ENCODE measurements around the gene URB1.
"Not testable (repeated sequence)": the region's sequence is repeated elsewhere in the genome, so short reads cannot be mapped to it uniquely, and the experiment has no call there.

The URB1 gene

DNA sequence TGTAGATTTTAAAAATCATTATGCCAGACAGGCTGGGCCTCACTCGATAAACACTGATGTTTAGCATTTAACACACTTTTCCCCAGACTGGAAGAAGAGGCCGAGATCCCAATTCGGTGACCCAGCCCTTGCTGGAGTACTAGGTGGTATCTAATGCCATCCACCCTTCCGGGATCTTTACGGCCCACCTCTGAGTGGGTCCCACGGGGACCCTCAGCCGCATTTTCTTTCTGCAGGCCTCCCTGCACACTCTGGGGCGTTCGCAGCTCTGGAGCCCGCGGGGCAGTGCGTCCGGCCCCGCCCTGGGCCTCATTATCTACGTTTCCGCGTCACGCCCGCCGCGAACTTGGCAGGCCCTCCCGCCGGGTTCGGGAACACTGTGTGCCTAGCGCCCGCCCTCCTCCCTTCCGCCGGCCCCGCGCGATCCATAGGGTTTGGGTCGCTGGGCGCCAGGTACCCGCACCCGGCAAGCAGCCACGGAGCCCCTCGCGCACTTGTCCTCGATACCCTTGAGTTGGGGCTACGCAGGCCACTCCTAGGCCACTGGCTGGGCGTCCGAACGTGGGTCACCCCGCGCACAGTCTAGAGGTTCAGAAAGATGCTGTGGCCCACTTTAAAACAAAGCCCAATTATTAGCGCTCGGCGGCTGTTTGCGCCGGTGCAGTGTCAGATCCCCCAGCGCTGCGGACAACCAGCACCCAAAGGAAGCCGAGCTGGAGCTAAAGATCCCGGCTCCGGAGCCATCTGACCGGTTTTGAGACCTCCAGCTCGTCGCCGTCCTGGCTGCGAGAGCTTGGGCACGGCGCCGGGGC lies 18.7 kb upstream of the URB1 start:
- peak in 1 of 2 donors; percentile 45 for DNase-seq (ENCODE audit: extremely low read depth in 1 of 2, low read depth in 1 of 2)

DNA sequence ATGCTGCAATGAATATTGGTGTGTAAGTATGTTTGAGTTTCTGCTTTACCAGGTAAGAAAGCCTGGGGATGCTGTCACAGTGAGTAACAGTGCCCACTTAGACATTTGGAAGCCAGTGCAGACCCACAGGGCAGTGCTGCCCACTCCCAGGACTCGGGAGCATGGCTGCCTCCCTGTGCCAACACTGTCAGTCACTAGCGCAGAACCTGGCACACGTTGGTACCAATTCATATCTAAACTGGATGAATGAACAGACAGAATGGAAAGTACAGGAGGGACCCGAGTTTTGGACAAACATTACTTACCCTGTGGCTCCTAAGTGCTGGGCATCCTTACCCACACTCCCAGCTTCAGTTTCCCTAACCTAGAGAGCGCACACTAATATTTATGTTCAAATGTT lies 18.1 kb upstream of the URB1 start:
- no peak for DNase-seq (ENCODE audit: extremely low read depth in 1 of 2, low read depth in 1 of 2)

DNA sequence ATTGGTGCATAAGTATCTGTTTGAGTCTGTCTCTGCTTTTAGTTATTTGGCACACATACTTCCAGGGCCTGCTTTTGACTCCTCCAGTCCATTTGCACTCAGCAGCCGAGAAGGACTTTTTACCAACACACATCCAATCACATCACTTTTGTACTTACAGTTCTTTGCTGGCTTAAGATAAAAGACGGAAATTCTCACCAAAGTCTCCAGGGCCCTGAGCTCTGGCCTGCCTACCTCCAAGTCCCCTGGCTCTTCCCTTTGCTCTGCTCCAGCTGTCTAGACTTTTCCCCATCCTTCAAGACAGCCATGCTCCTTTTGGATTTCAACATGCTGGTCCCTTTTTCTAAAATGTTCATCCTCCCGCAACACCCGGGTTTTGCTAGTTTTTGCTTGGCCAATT lies 17.5 kb upstream of the URB1 start:
- no peak for DNase-seq (ENCODE audit: extremely low read depth in 1 of 2, low read depth in 1 of 2)

DNA sequence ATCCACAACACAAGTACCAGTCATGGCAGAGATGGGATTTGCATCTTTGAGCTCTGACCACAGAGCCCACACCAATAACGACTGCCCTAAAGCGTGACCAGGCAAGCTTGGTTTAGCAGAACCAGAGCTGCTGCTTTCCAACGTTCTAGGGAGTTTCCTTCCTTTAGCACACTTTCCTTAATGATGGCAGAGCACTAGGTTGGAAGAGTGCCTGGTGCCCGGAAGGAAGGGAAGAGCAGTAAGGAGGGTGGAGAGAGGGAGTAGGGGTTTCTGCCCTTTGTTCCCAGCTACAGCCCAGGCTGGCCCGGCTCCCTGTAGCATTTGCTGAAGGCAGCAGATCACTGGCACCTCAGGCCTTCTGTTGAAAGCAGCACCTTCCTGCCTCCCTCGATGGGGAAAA lies 13.6 kb upstream of the URB1 start:
- no peak for DNase-seq (ENCODE audit: extremely low read depth in 1 of 2, low read depth in 1 of 2)

DNA sequence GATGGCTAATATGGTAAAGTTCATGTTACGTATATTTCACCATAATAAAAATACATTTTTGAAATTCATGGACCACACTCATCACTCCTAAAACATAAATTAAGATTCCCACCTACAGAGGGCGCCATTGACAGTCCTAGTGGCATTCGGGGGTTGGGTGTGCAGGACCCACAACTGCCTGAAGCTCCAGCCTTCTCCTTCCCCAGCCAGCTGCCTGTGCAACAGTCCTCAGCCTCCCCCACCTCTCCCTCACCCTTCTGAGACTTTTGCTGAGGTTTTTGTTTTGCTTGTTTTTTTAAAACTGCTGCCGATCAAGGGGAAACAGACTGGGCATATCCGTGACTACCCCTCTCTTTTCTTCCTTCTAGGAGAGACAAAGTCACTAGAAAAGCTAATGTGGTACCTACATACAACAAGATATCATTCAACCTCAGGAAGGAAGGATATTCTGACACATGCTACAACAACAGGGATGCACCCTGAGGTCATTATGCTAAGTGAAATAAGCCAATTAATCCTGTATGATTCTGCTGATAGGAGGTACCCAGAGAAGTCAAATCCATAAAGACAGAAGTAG lies 10.5 kb upstream of the URB1 start:
- no peak for DNase-seq (ENCODE audit: extremely low read depth in 1 of 2, low read depth in 1 of 2)

DNA sequence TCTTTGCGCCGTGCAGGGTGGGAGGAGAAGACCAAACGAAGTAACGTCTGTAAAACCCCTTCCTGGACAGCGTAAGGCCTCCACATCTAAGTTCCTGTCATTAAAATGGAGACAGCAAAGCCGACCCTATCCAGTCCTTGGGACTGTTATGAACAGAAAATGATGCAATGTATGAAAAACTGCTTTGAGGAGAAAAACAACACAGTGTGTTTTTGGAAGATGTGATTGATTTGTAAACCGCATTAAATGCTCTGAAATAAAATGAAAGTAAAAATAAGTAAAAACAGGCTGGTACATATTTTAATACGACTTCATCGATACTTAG lies 827 bp upstream of the URB1 start:
- DNase-seq (ENCODE audit: extremely low read depth in 1 of 2, low read depth in 1 of 2), result no peak

DNA sequence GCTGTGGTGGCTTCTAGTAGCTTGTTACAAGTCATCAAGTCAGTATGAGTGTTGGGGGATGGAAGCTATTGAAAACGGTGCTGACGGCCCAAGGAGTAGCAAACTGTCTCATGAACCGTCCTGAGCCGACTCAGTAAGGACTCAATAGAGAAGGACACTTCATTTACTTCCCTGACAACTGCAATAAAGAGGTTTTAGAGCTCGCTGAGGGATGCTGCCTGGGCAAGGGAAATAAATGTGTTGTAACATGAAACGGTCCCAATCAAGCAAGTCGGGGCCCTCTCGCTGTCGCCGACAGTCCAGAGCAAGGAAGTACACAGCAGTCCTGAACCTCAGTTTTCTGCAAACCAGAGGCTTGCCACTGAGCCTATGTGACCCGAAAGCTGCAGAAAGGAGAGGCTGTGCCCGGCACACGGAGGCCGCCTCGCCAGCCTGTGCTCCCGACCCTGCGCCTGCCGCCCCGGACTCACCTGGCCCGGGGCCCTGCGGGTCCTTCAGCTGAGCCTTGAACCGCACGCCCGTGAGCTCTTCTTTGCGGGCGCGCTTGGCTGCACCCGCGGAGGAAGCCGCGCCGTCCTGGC lies 423 bp downstream of the URB1 start:
- DNase-seq (ENCODE audit: extremely low read depth in 1 of 2, low read depth in 1 of 2), result no peak

DNA sequence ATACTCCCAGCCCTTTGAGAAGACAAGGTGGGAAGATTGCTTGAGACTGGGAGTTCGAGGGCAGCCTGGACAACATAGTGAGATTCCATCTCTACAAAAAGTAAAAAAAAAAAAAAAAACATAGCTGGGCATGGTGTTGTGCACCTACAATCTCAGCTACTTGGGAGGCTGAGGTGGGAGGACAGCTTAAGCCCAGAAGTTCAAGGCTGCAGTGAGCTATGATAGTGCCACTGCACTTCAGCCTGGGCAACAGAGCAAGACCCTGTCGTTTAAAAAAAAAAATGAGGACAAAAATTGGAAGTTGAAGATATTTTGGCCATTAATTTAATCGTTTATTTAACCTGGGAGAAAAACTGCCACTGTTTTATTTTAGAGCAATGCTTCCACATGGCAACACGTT lies 1.1 kb downstream of the URB1 start:
- no peak for DNase-seq (ENCODE audit: extremely low read depth in 1 of 2, low read depth in 1 of 2)

DNA sequence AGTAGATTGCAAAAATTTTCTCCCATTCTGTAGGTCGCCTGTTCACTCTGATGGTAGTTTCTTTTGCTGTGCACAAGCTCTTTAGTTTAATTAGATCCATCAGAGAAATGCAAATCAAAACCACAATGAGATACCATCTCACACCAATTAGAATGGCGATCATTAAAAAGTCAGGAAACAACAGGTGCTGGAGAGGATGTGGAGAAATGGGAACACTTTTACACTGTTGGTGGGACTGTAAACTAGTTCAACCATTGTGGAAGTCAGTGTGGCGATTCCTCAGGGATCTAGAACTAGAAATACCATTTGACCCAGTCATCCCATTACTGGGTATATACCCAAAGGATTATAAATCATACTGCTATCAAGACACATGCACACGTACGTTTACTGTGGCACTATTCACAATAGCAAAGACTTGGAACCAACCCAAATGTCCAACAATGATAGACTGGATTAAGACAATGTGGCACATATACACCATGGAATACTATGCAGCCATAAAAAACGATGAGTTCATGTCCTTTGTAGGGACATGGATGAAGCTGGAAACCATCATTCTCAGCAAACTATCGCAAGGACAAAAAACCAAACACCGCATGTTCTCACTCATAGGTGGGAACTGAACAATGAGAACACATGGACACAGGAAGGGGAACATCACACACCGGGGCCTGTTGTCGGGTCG lies 2.1 kb downstream of the URB1 start:
- DNase-seq (ENCODE audit: extremely low read depth in 1 of 2, low read depth in 1 of 2), result not testable (repeated sequence)

DNA sequence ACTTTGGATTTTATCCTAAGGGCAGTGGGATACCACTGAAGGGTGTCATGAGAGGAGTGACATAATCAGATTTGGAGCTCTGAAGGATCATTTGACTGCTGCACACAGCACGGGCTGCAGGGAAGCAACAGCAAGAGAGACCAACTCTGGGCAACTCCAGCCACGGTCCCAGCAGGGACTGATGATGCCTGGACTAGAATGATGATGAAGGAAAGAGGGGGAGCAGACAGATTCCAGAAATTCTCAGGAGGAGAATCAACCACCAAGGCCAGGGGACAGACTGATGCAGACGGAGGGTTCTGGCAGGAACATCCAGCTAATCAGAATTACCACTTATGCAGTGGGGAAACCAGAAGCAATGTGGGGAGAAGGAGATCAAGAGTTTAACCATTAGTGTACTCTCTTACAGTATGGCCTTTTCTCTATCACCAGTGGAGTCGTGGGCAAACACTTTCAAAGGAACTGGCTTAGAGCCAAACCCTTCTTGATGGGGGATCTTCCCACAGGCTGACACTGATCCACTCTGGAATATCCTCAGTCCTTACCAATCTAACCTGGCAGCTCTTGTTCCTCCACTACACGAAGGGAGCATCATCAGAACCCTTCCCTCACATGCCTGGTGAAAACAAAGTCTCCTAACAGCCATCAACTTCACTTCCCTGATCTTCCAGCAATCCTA lies 3.3 kb downstream of the URB1 start:
- DNase-seq (ENCODE audit: extremely low read depth in 1 of 2, low read depth in 1 of 2), result no peak

DNA sequence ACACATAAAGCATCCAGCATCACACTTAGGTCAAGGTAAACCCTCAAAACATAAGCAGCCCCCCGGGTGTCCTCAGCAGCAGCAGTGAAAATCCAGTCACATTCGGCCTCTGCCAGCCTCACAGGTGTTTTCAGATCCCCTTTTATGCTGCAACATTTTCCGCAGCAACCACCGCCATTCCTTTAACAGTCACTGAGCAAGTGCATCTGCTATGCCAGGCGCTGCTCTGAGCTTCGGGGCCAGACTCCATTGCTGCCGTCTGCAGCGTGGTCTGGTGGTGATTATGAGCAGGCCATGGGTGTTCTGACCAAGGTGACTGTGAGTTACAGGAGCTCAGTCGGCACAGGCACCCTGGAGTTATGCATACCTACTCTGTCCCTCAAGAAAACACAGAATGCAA lies 4.5 kb downstream of the URB1 start:
- DNase-seq (ENCODE audit: extremely low read depth in 1 of 2, low read depth in 1 of 2), result no peak

DNA sequence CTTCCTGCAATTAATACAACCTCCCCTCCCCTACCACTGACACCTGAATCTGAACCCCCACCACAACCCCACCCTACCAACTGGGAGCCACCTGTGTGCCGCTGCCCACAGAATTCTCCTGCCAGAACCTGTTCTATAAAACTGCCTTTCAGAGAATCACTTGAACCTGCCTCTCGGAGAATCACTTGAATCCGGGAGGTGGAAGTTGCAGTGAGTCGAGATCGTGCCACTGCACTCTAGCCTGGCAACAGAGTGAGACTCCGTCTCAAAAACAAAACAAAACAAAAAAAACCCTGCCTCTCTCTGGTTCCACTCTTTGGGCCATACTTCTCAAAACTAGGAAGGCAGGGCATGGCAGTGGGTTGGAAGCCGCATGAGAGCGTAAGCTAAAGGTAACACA lies 5.7 kb downstream of the URB1 start:
- DNase-seq (ENCODE audit: extremely low read depth in 1 of 2, low read depth in 1 of 2), result no peak

DNA sequence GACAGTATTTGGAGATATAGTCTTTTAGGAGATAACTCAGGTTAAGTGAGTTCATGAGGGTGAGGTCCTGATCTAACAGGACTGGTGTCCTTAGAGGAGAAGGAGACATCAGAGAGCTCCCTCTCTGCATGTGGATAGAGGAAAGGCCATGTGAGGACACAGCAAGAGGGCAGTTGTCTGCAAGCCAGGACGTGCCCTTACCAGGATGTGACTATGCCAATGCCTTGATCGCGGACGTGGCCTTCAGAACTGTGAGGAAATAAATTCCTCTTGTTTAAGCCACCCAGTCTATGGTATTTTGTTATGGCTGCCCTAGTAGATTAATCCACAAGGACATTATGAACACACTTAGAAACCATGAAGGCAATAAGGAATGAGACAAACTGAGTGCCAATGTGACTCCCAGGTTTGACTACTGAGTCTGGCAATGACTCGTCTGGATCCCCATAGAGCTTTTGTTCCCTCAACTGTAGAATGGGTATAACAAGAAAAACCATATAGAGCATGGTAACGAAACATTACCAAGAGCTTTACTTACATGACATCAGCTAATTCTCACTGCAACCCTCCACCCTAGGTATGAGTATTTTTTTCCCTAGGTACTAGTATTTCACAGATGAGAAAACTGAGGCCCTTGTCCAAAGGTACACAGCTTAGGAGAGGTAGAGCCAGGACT lies 6.5 kb downstream of the URB1 start:
- no peak for DNase-seq (ENCODE audit: extremely low read depth in 1 of 2, low read depth in 1 of 2)

DNA sequence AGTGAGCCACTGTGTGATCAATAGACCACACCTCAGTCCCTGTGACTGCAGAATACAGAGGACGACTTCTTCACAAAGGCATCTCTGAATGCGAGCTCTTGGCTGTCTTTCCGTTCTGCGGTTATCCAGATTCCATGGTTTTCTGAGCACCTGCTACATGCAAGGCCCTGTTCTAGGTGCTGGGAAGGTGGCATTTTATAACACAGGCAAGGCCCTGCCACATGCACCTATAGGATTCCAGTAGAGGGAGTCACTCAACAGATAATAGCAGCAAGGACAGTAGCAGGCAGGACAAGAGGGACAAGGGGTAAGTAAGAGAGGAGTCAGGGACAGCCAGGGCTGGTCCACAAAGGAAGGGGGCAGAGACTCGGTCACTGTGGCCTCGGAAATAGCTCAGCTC lies 9.0 kb downstream of the URB1 start:
- DNase-seq (ENCODE audit: extremely low read depth in 1 of 2, low read depth in 1 of 2), result no peak

DNA sequence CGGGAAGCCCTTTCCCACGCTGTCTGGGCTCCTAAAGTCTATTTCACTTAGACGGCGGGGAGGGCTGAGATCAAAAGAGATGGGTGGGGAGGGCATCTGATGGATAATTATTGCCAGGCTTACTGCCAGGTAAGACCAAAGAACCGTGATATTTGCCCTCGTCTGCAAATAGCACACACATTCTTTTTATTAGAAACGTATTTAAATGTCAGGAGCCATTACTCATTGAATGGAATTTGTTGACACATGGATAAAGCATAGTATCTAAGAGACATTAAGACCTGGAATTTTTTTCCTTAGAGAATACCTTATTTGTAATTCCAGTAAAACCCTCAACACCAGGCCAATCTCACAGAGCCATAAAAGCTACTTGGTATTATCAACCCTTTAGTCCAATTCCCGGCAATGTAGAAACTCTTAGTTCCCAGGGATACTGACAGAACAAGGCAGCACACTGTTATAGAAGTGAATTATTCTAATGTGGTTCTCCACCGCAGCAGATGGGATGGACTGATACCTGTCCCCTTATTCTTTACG lies 10.6 kb downstream of the URB1 start:
- no peak for DNase-seq (ENCODE audit: extremely low read depth in 1 of 2, low read depth in 1 of 2)

DNA sequence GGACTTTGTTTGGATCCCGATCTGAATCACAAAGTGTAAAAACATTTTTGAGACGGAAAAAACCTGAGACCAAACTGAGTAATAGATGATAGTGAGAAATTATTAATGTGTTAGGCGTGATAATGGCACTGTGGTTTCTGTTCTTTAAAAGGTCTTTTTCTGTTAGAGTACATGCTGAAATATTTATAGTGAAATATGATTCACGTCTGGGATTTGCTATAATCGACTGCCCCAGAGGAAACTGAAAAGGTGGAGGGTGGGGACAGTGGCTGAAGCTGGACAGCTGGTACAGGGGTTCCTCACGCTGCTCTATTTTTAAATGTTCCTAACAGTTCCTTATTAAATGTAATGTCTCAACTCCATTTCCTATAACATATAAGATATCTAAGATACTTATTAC lies 11.2 kb downstream of the URB1 start:
- DNase-seq (ENCODE audit: extremely low read depth in 1 of 2, low read depth in 1 of 2), result no peak

DNA sequence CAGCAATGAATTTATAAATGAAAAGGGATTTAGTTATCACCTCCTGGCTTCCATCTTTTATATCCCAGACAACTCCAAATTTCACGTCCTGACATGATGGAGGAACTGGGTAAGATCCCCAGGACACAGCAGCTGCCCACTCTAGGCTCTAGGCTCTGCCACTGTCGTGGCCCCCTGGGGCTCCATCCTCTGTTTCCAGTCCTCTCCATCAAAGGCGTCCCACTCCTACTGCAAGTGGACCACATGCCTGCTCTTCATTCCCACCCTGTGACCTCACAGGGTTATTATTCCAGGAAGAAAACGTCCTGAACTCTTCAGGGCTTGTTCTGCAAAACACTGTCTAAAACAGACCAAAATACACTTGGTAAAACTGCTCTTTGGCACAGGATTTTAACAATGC lies 11.9 kb downstream of the URB1 start:
- DNase-seq (ENCODE audit: extremely low read depth in 1 of 2, low read depth in 1 of 2), result no peak

DNA sequence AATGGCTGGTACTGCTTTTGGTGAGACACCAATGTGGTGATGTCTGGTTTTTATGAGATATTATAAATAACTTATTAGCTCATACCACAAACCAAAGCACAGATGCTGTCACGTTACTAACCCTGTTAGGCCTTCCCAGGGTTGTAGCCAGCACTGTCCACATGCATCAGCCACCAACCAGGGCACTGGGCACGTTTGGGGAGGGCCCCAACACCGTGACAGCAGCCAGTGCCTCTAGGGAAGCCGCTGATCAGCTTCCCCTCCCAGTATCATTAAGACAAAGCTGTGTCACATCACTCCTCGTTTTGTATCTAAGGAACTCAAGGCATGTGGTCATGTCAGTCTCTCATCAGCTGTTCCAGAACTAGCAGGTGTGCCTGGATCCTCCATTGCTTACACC lies 13.9 kb downstream of the URB1 start:
- DNase-seq (ENCODE audit: extremely low read depth in 1 of 2, low read depth in 1 of 2), result no peak

DNA sequence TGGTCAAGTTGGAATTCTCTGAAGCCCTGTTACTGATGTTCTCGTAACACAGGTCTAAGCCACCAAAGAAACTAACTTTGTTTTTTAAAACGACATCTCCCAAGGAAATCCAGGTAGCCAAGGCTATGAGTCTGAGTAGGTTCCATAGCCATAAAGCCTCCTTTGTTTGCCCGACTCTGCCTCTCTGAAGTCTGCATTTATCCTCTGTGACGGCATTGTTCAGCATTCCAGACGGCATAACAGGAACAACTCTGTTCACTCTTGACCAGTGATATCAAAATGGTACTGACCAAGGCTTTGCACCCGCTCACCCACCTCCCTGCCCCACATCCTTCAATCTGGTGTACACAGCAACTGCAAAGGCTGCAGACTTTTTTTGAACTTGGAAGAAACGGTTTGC lies 14.8 kb downstream of the URB1 start:
- no peak for DNase-seq (ENCODE audit: extremely low read depth in 1 of 2, low read depth in 1 of 2)

DNA sequence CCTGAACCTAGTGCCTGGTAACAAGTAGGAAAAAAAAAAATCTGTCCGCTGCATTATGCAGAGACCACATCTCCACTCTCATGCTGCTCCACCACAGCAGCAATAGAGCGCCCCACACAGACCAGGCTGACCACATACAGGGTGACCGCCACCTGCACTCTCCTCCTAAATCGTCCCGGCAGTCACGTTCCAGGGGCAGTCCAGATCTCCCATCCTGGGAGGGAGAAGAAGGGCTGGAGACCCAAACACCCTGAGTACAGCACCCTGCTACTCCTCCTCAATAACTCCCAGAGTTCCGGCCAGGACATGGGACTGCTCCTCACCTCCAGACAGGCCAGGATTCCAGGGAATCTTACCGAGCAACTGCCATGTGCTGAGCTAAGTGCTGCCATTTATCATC lies 15.3 kb downstream of the URB1 start:
- no peak for DNase-seq (ENCODE audit: extremely low read depth in 1 of 2, low read depth in 1 of 2)

DNA sequence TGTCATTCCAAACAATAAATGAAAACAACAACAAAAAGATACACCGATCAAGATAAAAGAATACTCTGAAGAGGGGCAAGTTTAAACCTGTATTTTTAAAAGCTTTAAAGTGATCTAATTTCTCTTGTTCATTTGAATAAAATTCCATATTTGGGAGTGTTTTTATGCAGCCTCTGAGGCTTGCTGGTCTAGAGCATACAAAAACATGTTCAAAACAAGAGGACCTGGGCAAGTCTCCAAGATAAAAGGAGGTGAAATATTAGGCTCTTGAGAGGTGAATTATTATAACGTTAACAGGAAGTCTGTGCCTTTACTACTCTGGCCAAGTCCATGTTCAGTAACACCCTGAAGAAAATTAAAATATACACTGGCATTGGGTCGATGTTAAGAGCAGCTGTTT lies 20.1 kb downstream of the URB1 start:
- DNase-seq (ENCODE audit: extremely low read depth in 1 of 2, low read depth in 1 of 2), result no peak

All from activated CD8-positive, alpha-beta memory T cell treated with anti-CD3 and anti-CD28 coated beads for 1 hour (primary cell).